Stimulated activated CD4-positive, alpha-beta T cell treated with anti-CD3 and anti-CD28 coated beads, TNF-alpha, amount 100 ng/mL, for 4 hours (primary cell): ENCODE data around the gene CADM4.
A peak's percentile ranks its signal among the peaks of the same experiment; 100 is the strongest.
"Not testable (repeated sequence)": the region's sequence is repeated elsewhere in the genome, so short reads cannot be mapped to it uniquely, and the experiment has no call there.

ENCODE experiments used
- DNase-seq, 3 experiments: peaks; one replicate each; pipeline ENCODE4 v3.0.0-alpha.2; 2020; ENCODE audit warnings: low read depth in 3 of 3

The CADM4 gene

GRCh38 chr19:43587029-43587428 lies 52.6 kb downstream of the CADM4 start:
- not testable (repeated sequence) for DNase-seq

- DNase-seq = no peak
Measured at GRCh38 chr19:43586346-43586745, 53.3 kb downstream of the CADM4 start.

- no peak for DNase-seq
Measured at GRCh38 chr19:43584484-43584883, 55.2 kb downstream of the CADM4 start.

- no peak for DNase-seq
Measured at GRCh38 chr19:43582495-43582894, 57.2 kb downstream of the CADM4 start.

GRCh38 chr19:43581467-43581866 lies 58.2 kb downstream of the CADM4 start:
- no peak for DNase-seq

- no peak for DNase-seq
Measured at GRCh38 chr19:43578787-43579186, 60.9 kb downstream of the CADM4 start.

GRCh38 chr19:43575955-43576878 lies 63.4 kb downstream of the CADM4 start:
- DNase-seq = no peak

GRCh38 chr19:43575156-43575950 lies 64.3 kb downstream of the CADM4 start, which contains the start of the genes PINLYP and XRCC1:
TSS of gene PINLYP (plus strand) at chr19:43575801. CDS start at chr19:43577192, 1,391 bp downstream.
TSS of gene XRCC1 (minus strand) at chr19:43575527. CDS start at chr19:43575458, 69 bp downstream.
- peak; percentile 87 to 89 (median 88) for DNase-seq

- DNase-seq = no peak
Measured at GRCh38 chr19:43574424-43575155, 65.1 kb downstream of the CADM4 start.
